Activated T-helper 2 cell treated with anti-CD3 and anti-CD28 coated beads, Interferon-gamma antibody, Interleukin-2, Interleukin-4, amounts not matched to agents 10 μg/mL and 5 μg/mL and 100 μg/mL, durations not matched to agents 14 hours and 24 hours and 36 hours (primary cell): ENCODE results near the gene NQO1. TPM values are rescaled to one million over a fixed set of nuclear protein-coding genes. Genes with fewer than 3 reads are reported as not detected.
"Not testable (repeated sequence)": the region's sequence is repeated elsewhere in the genome, so short reads cannot be mapped to it uniquely, and the experiment has no call there.

ENCODE experiments used
- DNase-seq: peaks from one replicate; pipeline ENCODE4 v3.0.0; 2021; ENCODE audit warnings: low spot score
- H3K27ac Mint-ChIP-seq: one replicate; pipeline ENCODE4 v1.8.0; 2021; ENCODE audit warnings: mixed read lengths
- H3K27me3 Mint-ChIP-seq: one replicate; pipeline ENCODE4 v1.8.0; 2021; ENCODE audit warnings: low read depth, mixed read lengths
- H3K36me3 Mint-ChIP-seq: one replicate; pipeline ENCODE4 v1.8.0; 2021; ENCODE audit warnings: low read depth, mixed read lengths
- H3K4me1 Mint-ChIP-seq: one replicate; pipeline ENCODE4 v1.8.0; 2021; ENCODE audit warnings: low read depth, mixed read lengths
- H3K4me3 Mint-ChIP-seq: one replicate; pipeline ENCODE4 v1.8.0; 2021; ENCODE audit warnings: low read depth, mild to moderate bottlenecking, moderate library complexity, mixed read lengths
- H3K9me3 Mint-ChIP-seq: one replicate; pipeline ENCODE4 v1.8.0; 2021; ENCODE audit warnings: mixed read lengths
- intact Hi-C: fragments of 100-400 bp; cut with micrococcal nuclease; formaldehyde crosslinking; loops from one replicate; pipeline ENCODE4 v1.15.1; 2023
- total RNA-seq: library from RNA; stranded (reverse); gene quantifications from 2 replicates; pipeline ENCODE4 v1.2.3, GENCODE V29; 2022

NQO1 gene
- total RNA-seq, 1 donor from 2014 or later, result 9.2 TPM

GRCh38 chr16:69756705-69757104 is 30.3 kb upstream of the NQO1 start:
- H3K36me3 Mint-ChIP-seq, result peaks cover 27% of the 10 kb centered on the region
- no peaks in the 10 kb centered on the region for H3K27me3 Mint-ChIP-seq
- no peaks in the 10 kb centered on the region for H3K9me3 Mint-ChIP-seq
- no peak for DNase-seq
- no peak overlapping the region for H3K4me3 Mint-ChIP-seq
- H3K4me1 Mint-ChIP-seq, result peaks cover 22% of the 10 kb centered on the region
- intact Hi-C loops, result no loop called here
- H3K27ac Mint-ChIP-seq, result no peak overlapping the region

GRCh38 chr16:69754469-69755310 is 28.3 kb upstream of the NQO1 start, which contains the start of gene NOB1:
Gene NOB1, minus strand, starts transcription at chr16:69754926. Its CDS starts 16 bp downstream, at chr16:69754910.
- peak within 1 kb of the TSS; percentile 96 for H3K27ac Mint-ChIP-seq
- H3K4me3 Mint-ChIP-seq, result peak within 1 kb of the TSS; percentile 98
- H3K4me1 Mint-ChIP-seq, result peaks cover 22% of the 10 kb centered on the region
- peak; percentile 97 for DNase-seq
- peaks cover 44% of the 10 kb centered on the region for H3K36me3 Mint-ChIP-seq
- H3K9me3 Mint-ChIP-seq, result no peaks in the 10 kb centered on the region
- H3K27me3 Mint-ChIP-seq, result no peaks in the 10 kb centered on the region
- intact Hi-C loops, result loop anchor here (1.0 to 5.0 kb wide), 4 partner anchors 28 to 417 kb away; partner anchors contain the start of genes COG8, NFAT5, NIP7 and NQO1

GRCh38 chr16:69754143-69754468 is 27.7 kb upstream of the NQO1 start:
- H3K27me3 Mint-ChIP-seq, result no peaks in the 10 kb centered on the region
- intact Hi-C loops, result loop anchor here (1.0 to 5.0 kb wide), 4 partner anchors 28 to 417 kb away; partner anchors contain the start of genes COG8, NFAT5, NIP7 and NQO1
- H3K27ac Mint-ChIP-seq, result peak overlapping the region; percentile 96
- peaks cover 49% of the 10 kb centered on the region for H3K36me3 Mint-ChIP-seq
- peak overlapping the region; percentile 98 for H3K4me3 Mint-ChIP-seq
- no peak for DNase-seq
- H3K9me3 Mint-ChIP-seq, result no peaks in the 10 kb centered on the region
- peaks cover 23% of the 10 kb centered on the region for H3K4me1 Mint-ChIP-seq

- H3K4me3 Mint-ChIP-seq, result no peak overlapping the region
Observed at GRCh38 chr16:69748694-69749345, 22.5 kb upstream of the NQO1 start.

GRCh38 chr16:69747115-69747514 is 20.8 kb upstream of the NQO1 start:
- no peaks in the 10 kb centered on the region for H3K27me3 Mint-ChIP-seq
- H3K4me1 Mint-ChIP-seq, result peaks cover 6% of the 10 kb centered on the region
- DNase-seq, result no peak
- intact Hi-C loops, result no loop called here
- H3K9me3 Mint-ChIP-seq, result no peaks in the 10 kb centered on the region
- no peak overlapping the region for H3K4me3 Mint-ChIP-seq
- H3K27ac Mint-ChIP-seq, result no peak overlapping the region
- H3K36me3 Mint-ChIP-seq, result peaks cover 92% of the 10 kb centered on the region

More at GRCh38 chr16:69748694-69749345, 22.5 kb upstream of the NQO1 start:
- no peak overlapping the region for H3K27ac Mint-ChIP-seq
- intact Hi-C loops, result no loop called here
- H3K36me3 Mint-ChIP-seq, result peaks cover 90% of the 10 kb centered on the region
- H3K4me1 Mint-ChIP-seq, result peaks cover 16% of the 10 kb centered on the region
- no peaks in the 10 kb centered on the region for H3K9me3 Mint-ChIP-seq
- H3K27me3 Mint-ChIP-seq, result no peaks in the 10 kb centered on the region
- no peak for DNase-seq

- Mint-ChIP-seq H3K27ac (no peak overlapping the region), H3K4me3 (no peak overlapping the region), H3K27me3 (no peaks in the 10 kb centered on the region), H3K9me3 (no peaks in the 10 kb centered on the region), H3K4me1 (peaks cover 2% of the 10 kb centered on the region), H3K36me3 (peaks cover 92% of the 10 kb centered on the region)
- no peak for DNase-seq
- intact Hi-C loops, result no loop called here
Observed at GRCh38 chr16:69745959-69746358, 19.6 kb upstream of the NQO1 start.

- no peak for DNase-seq
- Mint-ChIP-seq H3K27ac (no peak overlapping the region), H3K27me3 (no peaks in the 10 kb centered on the region), H3K9me3 (no peaks in the 10 kb centered on the region), H3K36me3 (peaks cover 89% of the 10 kb centered on the region), H3K4me3 (no peak overlapping the region), H3K4me1 (peaks cover 2% of the 10 kb centered on the region)
- intact Hi-C loops, result no loop called here
Observed at GRCh38 chr16:69745232-69745612, 18.9 kb upstream of the NQO1 start.

GRCh38 chr16:69744363-69745231 is 18.2 kb upstream of the NQO1 start:
- DNase-seq, result no peak
- no peak overlapping the region for H3K4me3 Mint-ChIP-seq
- H3K9me3 Mint-ChIP-seq, result no peaks in the 10 kb centered on the region
- peaks cover 90% of the 10 kb centered on the region for H3K36me3 Mint-ChIP-seq
- H3K4me1 Mint-ChIP-seq, result peaks cover 2% of the 10 kb centered on the region
- intact Hi-C loops, result no loop called here
- H3K27me3 Mint-ChIP-seq, result no peaks in the 10 kb centered on the region
- no peak overlapping the region for H3K27ac Mint-ChIP-seq

GRCh38 chr16:69741951-69742904 is 15.9 kb upstream of the NQO1 start:
- peaks cover 70% of the 10 kb centered on the region for H3K36me3 Mint-ChIP-seq
- no peaks in the 10 kb centered on the region for H3K9me3 Mint-ChIP-seq
- no peak for DNase-seq
- no peak overlapping the region for H3K27ac Mint-ChIP-seq
- H3K4me1 Mint-ChIP-seq, result no peaks in the 10 kb centered on the region
- H3K4me3 Mint-ChIP-seq, result no peak overlapping the region
- H3K27me3 Mint-ChIP-seq, result no peaks in the 10 kb centered on the region
- intact Hi-C loops, result no loop called here

GRCh38 chr16:69741519-69741918 is 15.2 kb upstream of the NQO1 start:
- H3K4me3 Mint-ChIP-seq, result no peak overlapping the region
- no peaks in the 10 kb centered on the region for H3K4me1 Mint-ChIP-seq
- H3K27me3 Mint-ChIP-seq, result no peaks in the 10 kb centered on the region
- intact Hi-C loops, result no loop called here
- no peak overlapping the region for H3K27ac Mint-ChIP-seq
- H3K36me3 Mint-ChIP-seq, result peaks cover 66% of the 10 kb centered on the region
- no peak for DNase-seq
- H3K9me3 Mint-ChIP-seq, result no peaks in the 10 kb centered on the region

- Mint-ChIP-seq H3K4me1 (peaks cover 9% of the 10 kb centered on the region), H3K27me3 (no peaks in the 10 kb centered on the region), H3K9me3 (no peaks in the 10 kb centered on the region), H3K4me3 (no peak overlapping the region), H3K27ac (no peak overlapping the region), H3K36me3 (no peaks in the 10 kb centered on the region)
- no peak for DNase-seq
- intact Hi-C loops, result no loop called here
Observed at GRCh38 chr16:69732101-69732500, 5.7 kb upstream of the NQO1 start.

GRCh38 chr16:69731280-69731679 is 4.9 kb upstream of the NQO1 start:
- intact Hi-C loops, H3K27me3 Mint-ChIP-seq, H3K4me3 Mint-ChIP-seq, H3K9me3 Mint-ChIP-seq, DNase-seq, H3K27ac Mint-ChIP-seq, H3K36me3 Mint-ChIP-seq: not testable (repeated sequence)
- peaks cover 17% of the 10 kb centered on the region for H3K4me1 Mint-ChIP-seq
